SK-N-SH (cell line): ENCODE results near the gene MYO7A. TPM values are rescaled to one million over a fixed set of nuclear protein-coding genes. Genes with fewer than 3 reads are reported as not detected.

ENCODE experiments used
- CTCF ChIA-PET: fragments of 300-600, 350-600 bp; formaldehyde crosslinking; extraction: SDS; loops from one replicate; lab custom pipeline; 2021; lab: Yijun Ruan, JAX
- POLR2A ChIA-PET: fragments of 350-600 bp; sonication (Branson Sonifier 250); formaldehyde crosslinking; extraction: SDS; loops from one replicate; lab custom pipeline; 2020; ENCODE audit warnings: antibody characterized with exemption, inconsistent platforms; lab: Yijun Ruan, JAX
- DNase-seq: peaks from one replicate; pipeline ENCODE4 v3.0.0; 2012
- H2AFZ ChIP-seq: fragments of 200-600 bp; sonication (generic); 2 replicates; pipeline ENCODE4 v1.8.1; 2016; ENCODE audit warnings: antibody characterized with exemption, mild to moderate bottlenecking, low read depth
- H3F3A ChIP-seq: fragments of 200-600 bp; sonication (generic); replicated peaks from 2 replicates; pipeline ENCODE3; 2016; ENCODE audit warnings: antibody characterized with exemption, mild to moderate bottlenecking; ENCODE audit not compliant: insufficient read depth
- H3K27ac ChIP-seq, 2 experiments: fragments of 200-500 bp in 1 of 2; fragments of 200-600 bp in 1 of 2; sonication (Bioruptor generic) in 1 of 2; sonication (generic), shearing (Covaris generic) in 1 of 2; 2 replicates each; pipeline versions ENCODE4 v1.5.1 to v1.6.1; 2014 to 2016; ENCODE audit warnings: low read depth in 2 of 2, inconsistent platforms in 1 of 2, low read length in 1 of 2, mild to moderate bottlenecking in 1 of 2, mixed read lengths in 1 of 2
- H3K27me3 ChIP-seq: fragments of 200-600 bp; sonication (generic), shearing (Covaris generic); 2 replicates; pipeline ENCODE4 v1.6.1; 2016; ENCODE audit warnings: mixed run types; ENCODE audit not compliant: insufficient read depth
- H3K36me3 ChIP-seq, 2 experiments: fragments of 200-500 bp in 1 of 2; fragments of 200-600 bp in 1 of 2; sonication (Bioruptor generic) in 1 of 2; sonication (generic) in 1 of 2; replicated peaks in 1 of 2; 2 replicates each; pipeline versions ENCODE3 to v1.5.1; 2014 to 2016; ENCODE audit warnings: low read length in 1 of 2, mild to moderate bottlenecking in 1 of 2; ENCODE audit not compliant: insufficient read depth in 2 of 2, control insufficient read depth in 1 of 2
- H3K4me1 ChIP-seq, 2 experiments: fragments of 200-500 bp in 1 of 2; fragments of 200-600 bp in 1 of 2; sonication (Bioruptor generic) in 1 of 2; sonication (generic), shearing (Covaris generic) in 1 of 2; 2 replicates each; pipeline versions ENCODE4 v1.5.1 to v1.6.1; 2014 to 2016; ENCODE audit warnings: low read depth in 1 of 2, low read length in 1 of 2, mixed run types in 1 of 2; ENCODE audit not compliant: insufficient read depth in 2 of 2, control insufficient read depth in 1 of 2
- H3K4me2 ChIP-seq: fragments of 200-600 bp; sonication (generic), shearing (Covaris generic); 2 replicates; pipeline ENCODE4 v1.6.1; 2017; ENCODE audit warnings: mixed run types
- H3K4me3 ChIP-seq, 2 experiments: fragments of 200-500 bp in 1 of 2; fragments of 200-600 bp in 1 of 2; sonication (Bioruptor generic) in 1 of 2; sonication (generic), shearing (Covaris generic) in 1 of 2; 2 replicates each; pipeline versions ENCODE4 v1.5.1 to v1.8.1; 2014 to 2016; ENCODE audit warnings: low read depth in 2 of 2, inconsistent platforms in 1 of 2, low read length in 1 of 2, mild to moderate bottlenecking in 1 of 2, mixed read lengths in 1 of 2, moderate library complexity in 1 of 2
- H3K79me2 ChIP-seq: fragments of 200-600 bp; sonication (generic); 2 replicates; pipeline ENCODE4 v1.8.1; 2017; ENCODE audit warnings: mild to moderate bottlenecking; ENCODE audit not compliant: insufficient read depth
- H3K9ac ChIP-seq: fragments of 200-600 bp; sonication (generic); 2 replicates; pipeline ENCODE4 v1.6.1; 2017; ENCODE audit warnings: mixed run types
- H3K9me2 ChIP-seq: fragments of 200-600 bp; sonication (generic); 2 replicates; pipeline ENCODE4 v1.6.1; 2017; ENCODE audit warnings: mixed run types
- H3K9me3 ChIP-seq: fragments of 200-600 bp; sonication (generic); 2 replicates; pipeline ENCODE4 v1.6.1; 2017; ENCODE audit warnings: mixed run types, mild to moderate bottlenecking, moderate library complexity
- H4K20me1 ChIP-seq: fragments of 200-600 bp; sonication (generic); 2 replicates; pipeline ENCODE4 v1.6.1; 2017; ENCODE audit warnings: mild to moderate bottlenecking, mixed run types; ENCODE audit not compliant: insufficient read depth
- ELF1 ChIP-seq: IDR thresholded peaks from 2 replicates; pipeline ENCODE4 v1.4.0; 2012
- FOSL2 ChIP-seq: IDR thresholded peaks from 2 replicates; pipeline ENCODE4 v1.4.0; 2012; ENCODE audit warnings: low read depth, mild to moderate bottlenecking, moderate library complexity, borderline replicate concordance
- GABPA ChIP-seq: IDR thresholded peaks from 2 replicates; pipeline ENCODE4 v1.4.0; 2012; ENCODE audit warnings: low read depth, mild to moderate bottlenecking
- GATA2 ChIP-seq: sonication (generic); formaldehyde crosslinking; IDR thresholded peaks from 2 replicates; pipeline ENCODE4 v1.5.0; 2020; ENCODE audit warnings: mild to moderate bottlenecking, missing genetic modification reagents
- JUND ChIP-seq: IDR thresholded peaks from 2 replicates; pipeline ENCODE4 v1.4.0; 2012
- MXI1 ChIP-seq: IDR thresholded peaks from 2 replicates; pipeline ENCODE4 v1.6.1; 2012; ENCODE audit warnings: mild to moderate bottlenecking, low read depth, low read length, improper control_type of control experiment
- NFIC ChIP-seq: IDR thresholded peaks from 2 replicates; pipeline ENCODE4 v1.4.0; 2012; ENCODE audit warnings: borderline replicate concordance
- NRF1 ChIP-seq: IDR thresholded peaks from 2 replicates; pipeline ENCODE4 v1.6.1; 2012; ENCODE audit warnings: low read depth, mild to moderate bottlenecking, low read length
- POLR2AphosphoS5 ChIP-seq: IDR thresholded peaks from 2 replicates; pipeline ENCODE4 v1.6.1; 2012; ENCODE audit warnings: low read depth, low read length
- RAD21 ChIP-seq: IDR thresholded peaks from 2 replicates; pipeline ENCODE4 v1.6.1; 2012; ENCODE audit warnings: mild to moderate bottlenecking, low read length
- RCOR1 ChIP-seq: fragments of 150-350 bp; IDR thresholded peaks from 2 replicates; pipeline ENCODE4 v1.6.1; 2017; ENCODE audit warnings: antibody characterized with exemption, low read length
- SMC3 ChIP-seq: IDR thresholded peaks from 2 replicates; pipeline ENCODE4 v1.6.1; 2012; ENCODE audit warnings: low read depth, low read length, improper control_type of control experiment
- TAF1 ChIP-seq: IDR thresholded peaks from 2 replicates; pipeline ENCODE4 v1.6.1; 2012; ENCODE audit warnings: low read depth, mild to moderate bottlenecking, low read length, moderate library complexity, borderline replicate concordance
- WGBS: methylation state at CpG from one replicate; pipeline ENCODE4 v1.1.6; 2017; ENCODE audit warnings: low lambda C conversion rate; 5-methylcytosine and 5-hydroxymethylcytosine counted together
- polyA plus RNA-seq, 3 experiments: library from polyadenylated mRNA; depleted of rRNA; stranded (reverse); fragments of >200 nt; gene quantifications; 2 replicates each; pipeline ENCODE4 v1.2.3, GENCODE V29; 2012
- TF ChIP-seq, protein P1 (sequence below): IDR thresholded peaks from 2 replicates; pipeline ENCODE4; 2012
- TF ChIP-seq, protein P2 (sequence below): fragments of 150-350 bp; IDR thresholded peaks from 2 replicates; pipeline ENCODE4 v1.6.1; 2017; ENCODE audit warnings: antibody characterized with exemption, low read length, low read depth, borderline replicate concordance
- TF ChIP-seq, protein P3 (sequence below): IDR thresholded peaks from 2 replicates; pipeline ENCODE4 v1.4.0; 2012; ENCODE audit warnings: low read depth, borderline replicate concordance
- TF ChIP-seq, protein P4 (sequence below): IDR thresholded peaks from 2 replicates; pipeline ENCODE4 v1.4.0; 2012; ENCODE audit warnings: low read depth, borderline replicate concordance

Gene MYO7A
- polyA plus RNA-seq, 1 of the 3 experiments (the other 2 are of a cell fraction): 0.08 TPM

DNA sequence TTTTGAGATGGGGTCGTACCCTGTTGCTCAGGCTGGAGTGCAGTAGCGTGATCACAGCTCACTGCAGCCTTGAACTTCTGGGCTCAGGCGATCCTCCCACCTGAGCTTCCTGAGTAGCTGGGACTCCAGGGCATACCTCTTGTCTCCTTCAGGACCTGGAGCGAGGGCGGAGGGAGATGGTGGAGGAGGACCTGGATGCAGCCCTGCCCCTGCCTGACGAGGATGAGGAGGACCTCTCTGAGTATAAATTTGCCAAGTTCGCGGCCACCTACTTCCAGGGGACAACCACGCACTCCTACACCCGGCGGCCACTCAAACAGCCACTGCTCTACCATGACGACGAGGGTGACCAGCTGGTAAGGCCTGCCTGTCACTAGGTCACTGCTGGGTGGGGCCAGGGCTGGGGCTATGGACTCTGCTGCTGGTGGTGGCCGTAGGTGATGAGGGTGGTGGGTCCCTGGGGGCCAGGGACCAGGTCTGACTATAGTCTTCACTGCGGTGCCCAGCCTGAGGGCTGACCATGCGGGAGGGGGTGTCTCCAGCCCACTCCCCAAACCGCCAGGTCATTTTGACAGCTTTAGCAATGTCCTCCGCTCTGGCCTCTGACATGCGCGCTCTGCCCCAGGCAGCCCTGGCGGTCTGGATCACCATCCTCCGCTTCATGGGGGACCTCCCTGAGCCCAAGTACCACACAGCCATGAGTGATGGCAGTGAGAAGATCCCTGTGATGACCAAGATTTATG, 53.9 kb downstream of the MYO7A start:
- POLR2A ChIA-PET: no interaction called here
- H3K79me2 ChIP-seq: no peaks in the 10 kb centered on the region
- no peaks in the 10 kb centered on the region for H3F3A ChIP-seq
- no peaks in the 10 kb centered on the region for H3K27me3 ChIP-seq
- H3K27ac ChIP-seq: no peak overlapping the region
- no peaks in the 10 kb centered on the region; a peak in 1 of 4 replicates for H3K4me1 ChIP-seq
- CTCF ChIA-PET: interaction anchor here (1.0 to 11.8 kb wide), 2 partner anchors 55 to 91 kb away, joined by 3 to 270 read pairs; partner anchors contain the start of gene MYO7A
- H3K4me3 ChIP-seq: no peak overlapping the region
- H3K36me3 ChIP-seq: no peaks in the 10 kb centered on the region
- DNase-seq: no peak
- WGBS: 77% methylated on average over 12 of the region's 22 CpGs
- no peak overlapping the region for H3K4me2 ChIP-seq
- no peak overlapping the region for H2AFZ ChIP-seq
- no peaks in the 10 kb centered on the region for H4K20me1 ChIP-seq
- no peak overlapping the region for H3K9ac ChIP-seq
- no peaks in the 10 kb centered on the region for H3K9me3 ChIP-seq
- no peaks in the 10 kb centered on the region for H3K9me2 ChIP-seq
- no peak for TF ChIP-seq POLR2AphosphoS5
- no peak for TF ChIP-seq GATA2 (CRISPR knock-in tag)
- no peak for TF ChIP-seq NFIC
- TF ChIP-seq NRF1: no peak
- no peak for TF ChIP-seq RAD21
- TF ChIP-seq, protein P1, sequence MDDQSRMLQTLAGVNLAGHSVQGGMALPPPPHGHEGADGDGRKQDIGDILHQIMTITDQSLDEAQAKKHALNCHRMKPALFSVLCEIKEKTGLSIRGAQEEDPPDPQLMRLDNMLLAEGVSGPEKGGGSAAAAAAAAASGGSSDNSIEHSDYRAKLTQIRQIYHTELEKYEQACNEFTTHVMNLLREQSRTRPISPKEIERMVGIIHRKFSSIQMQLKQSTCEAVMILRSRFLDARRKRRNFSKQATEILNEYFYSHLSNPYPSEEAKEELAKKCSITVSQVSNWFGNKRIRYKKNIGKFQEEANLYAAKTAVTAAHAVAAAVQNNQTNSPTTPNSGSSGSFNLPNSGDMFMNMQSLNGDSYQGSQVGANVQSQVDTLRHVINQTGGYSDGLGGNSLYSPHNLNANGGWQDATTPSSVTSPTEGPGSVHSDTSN: no peak
- TF ChIP-seq GABPA: no peak
- TF ChIP-seq, protein P2, sequence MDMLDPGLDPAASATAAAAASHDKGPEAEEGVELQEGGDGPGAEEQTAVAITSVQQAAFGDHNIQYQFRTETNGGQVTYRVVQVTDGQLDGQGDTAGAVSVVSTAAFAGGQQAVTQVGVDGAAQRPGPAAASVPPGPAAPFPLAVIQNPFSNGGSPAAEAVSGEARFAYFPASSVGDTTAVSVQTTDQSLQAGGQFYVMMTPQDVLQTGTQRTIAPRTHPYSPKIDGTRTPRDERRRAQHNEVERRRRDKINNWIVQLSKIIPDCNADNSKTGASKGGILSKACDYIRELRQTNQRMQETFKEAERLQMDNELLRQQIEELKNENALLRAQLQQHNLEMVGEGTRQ: no peak
- no peak for TF ChIP-seq ELF1
- TF ChIP-seq FOSL2: no peak

DNA sequence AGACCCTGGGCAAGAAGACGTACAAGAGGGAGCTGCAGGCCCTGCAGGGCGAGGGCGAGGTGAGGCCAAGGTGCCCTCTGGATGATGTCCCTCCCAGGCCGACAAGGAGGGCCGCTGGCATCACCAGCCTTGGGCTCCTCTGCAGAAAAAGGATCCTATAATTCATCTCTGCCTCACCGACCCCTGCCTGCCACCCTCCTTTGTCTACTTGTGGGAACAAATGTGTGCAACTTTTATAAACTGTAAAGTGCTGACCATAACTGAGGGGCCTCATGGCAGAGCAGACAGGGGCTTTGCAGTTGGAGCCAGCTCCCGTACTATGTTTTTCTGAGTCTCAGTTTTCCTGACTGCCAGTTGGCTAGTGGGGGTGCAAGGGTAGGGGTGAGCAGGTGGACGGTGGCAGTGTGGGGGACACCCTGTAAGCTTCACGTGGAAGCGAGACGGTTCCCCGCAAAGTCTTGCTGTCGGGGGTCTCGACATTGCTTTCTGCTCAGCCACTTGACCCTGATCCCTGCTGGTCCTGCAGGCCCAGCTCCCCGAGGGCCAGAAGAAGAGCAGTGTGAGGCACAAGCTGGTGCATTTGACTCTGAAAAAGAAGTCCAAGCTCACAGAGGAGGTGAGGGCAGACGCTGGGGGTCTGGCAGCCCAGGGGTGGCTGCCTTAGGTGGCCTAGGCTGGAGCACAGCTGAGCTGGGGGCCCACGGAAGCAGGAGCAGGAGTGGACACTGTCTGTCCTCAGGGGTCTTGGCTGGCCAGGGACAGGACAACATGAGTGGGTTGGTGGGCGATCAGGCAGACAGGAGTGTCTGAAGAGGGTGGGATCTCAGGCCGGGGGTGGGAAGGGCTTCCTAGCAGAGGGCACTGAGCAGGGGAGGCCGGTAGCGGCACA, 54.7 kb downstream of the MYO7A start:
- DNase-seq: no peak
- WGBS: 69% methylated on average over 20 of the region's 21 CpGs
- TF ChIP-seq SMC3: no peak
- no peak for TF ChIP-seq MXI1
- no peak for TF ChIP-seq GABPA
- no peak for TF ChIP-seq ELF1
- no peak for TF ChIP-seq GATA2 (CRISPR knock-in tag)
- TF ChIP-seq JUND: no peak
- TF ChIP-seq, protein P2: no peak
- TF ChIP-seq FOSL2: no peak
- no peak for TF ChIP-seq RCOR1
- no peak for TF ChIP-seq RAD21
- TF ChIP-seq TAF1: no peak
- TF ChIP-seq, protein P3, sequence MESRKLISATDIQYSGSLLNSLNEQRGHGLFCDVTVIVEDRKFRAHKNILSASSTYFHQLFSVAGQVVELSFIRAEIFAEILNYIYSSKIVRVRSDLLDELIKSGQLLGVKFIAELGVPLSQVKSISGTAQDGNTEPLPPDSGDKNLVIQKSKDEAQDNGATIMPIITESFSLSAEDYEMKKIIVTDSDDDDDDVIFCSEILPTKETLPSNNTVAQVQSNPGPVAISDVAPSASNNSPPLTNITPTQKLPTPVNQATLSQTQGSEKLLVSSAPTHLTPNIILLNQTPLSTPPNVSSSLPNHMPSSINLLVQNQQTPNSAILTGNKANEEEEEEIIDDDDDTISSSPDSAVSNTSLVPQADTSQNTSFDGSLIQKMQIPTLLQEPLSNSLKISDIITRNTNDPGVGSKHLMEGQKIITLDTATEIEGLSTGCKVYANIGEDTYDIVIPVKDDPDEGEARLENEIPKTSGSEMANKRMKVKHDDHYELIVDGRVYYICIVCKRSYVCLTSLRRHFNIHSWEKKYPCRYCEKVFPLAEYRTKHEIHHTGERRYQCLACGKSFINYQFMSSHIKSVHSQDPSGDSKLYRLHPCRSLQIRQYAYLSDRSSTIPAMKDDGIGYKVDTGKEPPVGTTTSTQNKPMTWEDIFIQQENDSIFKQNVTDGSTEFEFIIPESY: no peak
- TF ChIP-seq, protein P4, sequence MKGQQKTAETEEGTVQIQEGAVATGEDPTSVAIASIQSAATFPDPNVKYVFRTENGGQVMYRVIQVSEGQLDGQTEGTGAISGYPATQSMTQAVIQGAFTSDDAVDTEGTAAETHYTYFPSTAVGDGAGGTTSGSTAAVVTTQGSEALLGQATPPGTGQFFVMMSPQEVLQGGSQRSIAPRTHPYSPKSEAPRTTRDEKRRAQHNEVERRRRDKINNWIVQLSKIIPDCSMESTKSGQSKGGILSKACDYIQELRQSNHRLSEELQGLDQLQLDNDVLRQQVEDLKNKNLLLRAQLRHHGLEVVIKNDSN: no peak
- TF ChIP-seq, protein P1: no peak

More for the DNA sequence above, 54.7 kb downstream of the MYO7A start:
- no peak overlapping the region for H3K9ac ChIP-seq
- no peaks in the 10 kb centered on the region; a peak in 1 of 4 replicates for H3K4me1 ChIP-seq
- H3K9me2 ChIP-seq: no peaks in the 10 kb centered on the region
- no peak overlapping the region for H2AFZ ChIP-seq
- ChIA-PET CTCF (interaction anchor here (1.0 to 11.8 kb wide), 2 partner anchors 56 to 92 kb away, joined by 3 to 270 read pairs; partner anchors contain the start of gene MYO7A), POLR2A (no interaction called here)
- H4K20me1 ChIP-seq: no peaks in the 10 kb centered on the region
- H3K4me3 ChIP-seq: no peak overlapping the region
- H3K79me2 ChIP-seq: no peaks in the 10 kb centered on the region
- H3F3A ChIP-seq: no peaks in the 10 kb centered on the region
- no peaks in the 10 kb centered on the region for H3K36me3 ChIP-seq
- no peak overlapping the region for H3K27ac ChIP-seq
- H3K9me3 ChIP-seq: no peaks in the 10 kb centered on the region
- H3K4me2 ChIP-seq: no peak overlapping the region
- no peaks in the 10 kb centered on the region for H3K27me3 ChIP-seq
